Dedifferentiated amniotic fluid mesenchymal stem cell (primary cell): ENCODE measurements around the gene RLF.
"Not testable (repeated sequence)": the region's sequence is repeated elsewhere in the genome, so short reads cannot be mapped to it uniquely, and the experiment has no call there.

Experiments
- DNase-seq: peaks from one replicate; pipeline ENCODE4 v3.0.0-alpha.2; 2016; ENCODE audit errors: extremely low spot score

RLF gene

GRCh38 chr1:40171036-40171435 lies 9.8 kb downstream of the RLF start:
- DNase-seq, result no peak

GRCh38 chr1:40174788-40175187 lies 13.6 kb downstream of the RLF start:
- DNase-seq, result no peak

- DNase-seq, result not testable (repeated sequence)
Measured at GRCh38 chr1:40176989-40177388, 15.8 kb downstream of the RLF start.

GRCh38 chr1:40178200-40178599 lies 17.0 kb downstream of the RLF start:
- no peak for DNase-seq

- DNase-seq, result no peak
Measured at GRCh38 chr1:40179496-40180089, 18.4 kb downstream of the RLF start.

- no peak for DNase-seq
Measured at GRCh38 chr1:40183055-40183710, 22.0 kb downstream of the RLF start.

- no peak for DNase-seq
Measured at GRCh38 chr1:40184193-40184592, 23.0 kb downstream of the RLF start.

- no peak for DNase-seq
Measured at GRCh38 chr1:40185951-40186864, 25.0 kb downstream of the RLF start.

- DNase-seq, result no peak
Measured at GRCh38 chr1:40187399-40187798, 26.2 kb downstream of the RLF start.

GRCh38 chr1:40194639-40195038 lies 33.5 kb downstream of the RLF start:
- not testable (repeated sequence) for DNase-seq

GRCh38 chr1:40197656-40198055 lies 36.5 kb downstream of the RLF start:
- no peak for DNase-seq

GRCh38 chr1:40199126-40199525 lies 37.9 kb downstream of the RLF start:
- no peak for DNase-seq

- no peak for DNase-seq
Measured at GRCh38 chr1:40204856-40205255, 43.7 kb downstream of the RLF start.

GRCh38 chr1:40210511-40211204 lies 49.5 kb downstream of the RLF start:
- DNase-seq, result no peak

GRCh38 chr1:40218333-40218732 lies 57.1 kb downstream of the RLF start:
- no peak for DNase-seq

- DNase-seq, result not testable (repeated sequence)
Measured at GRCh38 chr1:40221471-40221905, 60.3 kb downstream of the RLF start.

- no peak for DNase-seq
Measured at GRCh38 chr1:40221977-40222772, 61.0 kb downstream of the RLF start.

- DNase-seq, result no peak
Measured at GRCh38 chr1:40224040-40224439, 62.9 kb downstream of the RLF start.

GRCh38 chr1:40226192-40226591 lies 65.0 kb downstream of the RLF start:
- no peak for DNase-seq

- no peak for DNase-seq
Measured at GRCh38 chr1:40232444-40232843, 71.3 kb downstream of the RLF start.

GRCh38 chr1:40239626-40240025 lies 78.4 kb downstream of the RLF start:
- DNase-seq, result no peak
